OCI-LY7 (cell line): ENCODE results near the gene LRRC47. TPM values are rescaled to one million over a fixed set of nuclear protein-coding genes. Genes with fewer than 3 reads are reported as not detected.

Experiments used
- BruUV-seq: library from RNA; stranded (reverse); fragments of 400-500 nt; replicated peaks from 2 replicates; lab custom pipeline; 2021; lab: Mats Ljungman, UMichigan
- CTCF ChIA-PET: fragments of 300-600 bp; sonication (Branson Sonifier 250); formaldehyde crosslinking; loops from one replicate; lab custom pipeline; 2022; ENCODE audit warnings: antibody characterized with exemption; ENCODE audit not compliant: unreplicated experiment; lab: Charles Lee
- POLR2A ChIA-PET: fragments of 300-600 bp; sonication (Branson Sonifier 250); formaldehyde crosslinking; loops from one replicate; lab custom pipeline; 2022; ENCODE audit warnings: antibody characterized with exemption; lab: Charles Lee
- DNase-seq: peaks from one replicate; pipeline ENCODE4 v3.0.0-alpha.2; 2015; ENCODE audit warnings: low spot score
- H2AFZ ChIP-seq: fragments of 200-600 bp; sonication (generic), shearing (Covaris generic); 2 replicates; pipeline ENCODE4 v1.6.1; 2014; ENCODE audit warnings: mild to moderate bottlenecking, antibody characterized with exemption, low read length, moderate library complexity
- H3K27ac ChIP-seq: fragments of 200-600 bp; sonication (generic); 2 replicates; pipeline ENCODE4 v1.5.1; 2014; ENCODE audit warnings: mixed run types, low read depth, mild to moderate bottlenecking, moderate library complexity, low read length, inconsistent platforms; ENCODE audit not compliant: poor library complexity, severe bottlenecking
- H3K36me3 ChIP-seq: fragments of 200-600 bp; sonication (generic); 2 replicates; pipeline ENCODE4 v1.6.1; 2014; ENCODE audit warnings: mild to moderate bottlenecking, antibody characterized with exemption, low read length, moderate library complexity, mixed read lengths; ENCODE audit not compliant: insufficient read depth
- H3K4me1 ChIP-seq: fragments of 200-600 bp; sonication (generic); 2 replicates; pipeline ENCODE4 v1.5.1; 2014; ENCODE audit warnings: mild to moderate bottlenecking, low read length; ENCODE audit not compliant: insufficient read depth, poor library complexity, severe bottlenecking
- H3K4me2 ChIP-seq: fragments of 200-600 bp; sonication (generic); 2 replicates; pipeline ENCODE4 v1.6.1; 2014; ENCODE audit warnings: mild to moderate bottlenecking, low read length
- H3K4me3 ChIP-seq: fragments of 200-600 bp; sonication (generic); 2 replicates; pipeline ENCODE4 v1.5.1; 2014; ENCODE audit warnings: mild to moderate bottlenecking, low read depth, low read length; ENCODE audit not compliant: poor library complexity, severe bottlenecking
- H3K79me2 ChIP-seq: fragments of 200-600 bp; sonication (generic); 2 replicates; pipeline ENCODE4 v1.6.1; 2016; ENCODE audit warnings: low read depth, mild to moderate bottlenecking, low read length, moderate library complexity, mixed read lengths; ENCODE audit not compliant: insufficient read depth
- H3K9me2 ChIP-seq: fragments of 200-600 bp; sonication (generic); 2 replicates; pipeline ENCODE4 v1.6.1; 2016; ENCODE audit warnings: mild to moderate bottlenecking, low read length, mixed read lengths; ENCODE audit not compliant: insufficient read depth
- H3K9me3 ChIP-seq: fragments of 200-600 bp; sonication (generic); 2 replicates; pipeline ENCODE4 v1.6.1; 2014; ENCODE audit warnings: mild to moderate bottlenecking, mixed run types, low read length, mixed read lengths
- H4K20me1 ChIP-seq: fragments of 200-600 bp; sonication (generic); 2 replicates; pipeline ENCODE4 v1.6.1; 2014; ENCODE audit warnings: mild to moderate bottlenecking, antibody characterized with exemption, low read length, moderate library complexity, mixed read lengths; ENCODE audit not compliant: insufficient read depth
- CTCF ChIP-seq: fragments of 200-600 bp; sonication (generic); conservative IDR thresholded peaks from 2 replicates; pipeline ENCODE4 v1.5.1; 2014; ENCODE audit warnings: mild to moderate bottlenecking, antibody characterized with exemption, low read length, moderate library complexity, mixed read lengths
- EZH2phosphoT487 ChIP-seq: fragments of 200-600 bp; sonication (generic); IDR thresholded peaks from 2 replicates; pipeline ENCODE4 v1.6.1; 2018; ENCODE audit warnings: low read depth, borderline replicate concordance, mild to moderate bottlenecking, mixed run types, antibody characterized with exemption, low read length, moderate library complexity, mixed read lengths
- intact Hi-C: fragments of 100-400 bp; cut with micrococcal nuclease; formaldehyde crosslinking; loops from one replicate; pipeline ENCODE4 v1.10.0; 2022; ENCODE audit not compliant: unreplicated experiment
- total RNA-seq, 2 experiments: library from RNA; depleted of rRNA in 1 of 2; stranded (reverse); fragments of >200 nt in 1 of 2; shearing (Covaris generic) in 1 of 2; gene quantifications; 2 replicates each; pipeline ENCODE4 v1.2.3, GENCODE V29; 2014 to 2022

Gene LRRC47
- total RNA-seq, 2 experiments from 2014 or later: 36.4 to 49.1 TPM

- no peak overlapping the region for H3K27ac ChIP-seq
- no peak overlapping the region for H3K4me2 ChIP-seq
- ChIA-PET POLR2A (no interaction called here), CTCF (no interaction called here)
- no TSS peak for BruUV-seq
- H4K20me1 ChIP-seq: no peaks in the 10 kb centered on the region
- no peak for DNase-seq
- H3K9me2 ChIP-seq: no peaks in the 10 kb centered on the region
- H3K79me2 ChIP-seq: no peaks in the 10 kb centered on the region
- TF ChIP-seq EZH2phosphoT487 (no peak), CTCF (no peak)
- no peak overlapping the region for H2AFZ ChIP-seq
- H3K9me3 ChIP-seq: no peaks in the 10 kb centered on the region
- no peak overlapping the region for H3K4me3 ChIP-seq
- intact Hi-C loops: no loop called here
- no peaks in the 10 kb centered on the region for H3K36me3 ChIP-seq
- no peaks in the 10 kb centered on the region for H3K4me1 ChIP-seq
Measured at GRCh38 chr1:3732434-3733093, 63.7 kb downstream of the LRRC47 start.

GRCh38 chr1:3731583-3732433 lies 64.5 kb downstream of the LRRC47 start:
- CTCF ChIA-PET: no interaction called here
- no peak overlapping the region for H3K4me2 ChIP-seq

More at GRCh38 chr1:3731583-3732433, 64.5 kb downstream of the LRRC47 start:
- H3K9me2 ChIP-seq: no peaks in the 10 kb centered on the region
- H3K4me1 ChIP-seq: no peaks in the 10 kb centered on the region
- no peaks in the 10 kb centered on the region for H4K20me1 ChIP-seq
- H3K9me3 ChIP-seq: no peaks in the 10 kb centered on the region
- H3K4me3 ChIP-seq: no peak overlapping the region
- POLR2A ChIA-PET: interaction anchor here (0.6 kb wide), 2 partner anchors 142 to 320 kb away, joined by 3 read pairs; no protein-coding TSS in a partner anchor
- TF ChIP-seq EZH2phosphoT487 (no peak), CTCF (no peak)
- intact Hi-C loops: no loop called here
- DNase-seq: no peak
- H3K36me3 ChIP-seq: no peaks in the 10 kb centered on the region
- no peak overlapping the region for H2AFZ ChIP-seq
- H3K27ac ChIP-seq: no peak overlapping the region
- H3K79me2 ChIP-seq: no peaks in the 10 kb centered on the region
- BruUV-seq: no TSS peak
